ENCODE data around the gene LMNTD2.

GRCh38 chr11:533586-534395 lies 26.7 kb downstream of the LMNTD2 start:
- TF ChIP-seq POLR2A (IDR thresholded peaks at IDR 0.05; ENCODE audit: low read depth, low read length) (no peak), TAF1 (IDR thresholded peaks at IDR 0.05; ENCODE audit: borderline replicate concordance, low read depth, low read length) (no peak)
